Parathyroid adenoma (tissue), 2 donors: ENCODE measurements around the gene CES2.

Experiments
- H2AFZ ChIP-seq: fragments of 300-600 bp; sonication (generic); one replicate; pipeline ENCODE4 v1.7.0; 2017; ENCODE audit warnings: antibody characterized with exemption, mild to moderate bottlenecking
- H3K27ac ChIP-seq: fragments of 300-600 bp; sonication (generic); one replicate; pipeline ENCODE4 v1.7.0; 2017
- H3K27me3 ChIP-seq: fragments of 300-600 bp; sonication (generic); one replicate; pipeline ENCODE4 v1.7.0; 2017; ENCODE audit warnings: low read length; ENCODE audit not compliant: control insufficient read depth, insufficient read depth
- H3K36me3 ChIP-seq: fragments of 300-600 bp; sonication (generic); one replicate; pipeline ENCODE4 v1.7.0; 2017; ENCODE audit warnings: low read length; ENCODE audit not compliant: control insufficient read depth, insufficient read depth
- H3K4me1 ChIP-seq: fragments of 300-600 bp; sonication (generic); one replicate; pipeline ENCODE4 v1.7.0; 2017; ENCODE audit warnings: control low read depth
- H3K4me2 ChIP-seq: fragments of 300-600 bp; sonication (generic); one replicate; pipeline ENCODE4 v1.7.0; 2017; ENCODE audit warnings: low read length
- H3K4me3 ChIP-seq: fragments of 300-600 bp; sonication (generic); one replicate; pipeline ENCODE4 v1.7.0; 2017; ENCODE audit warnings: low read depth, low read length
- H3K79me2 ChIP-seq: fragments of 300-600 bp; sonication (generic); one replicate; pipeline ENCODE4 v1.7.0; 2017; ENCODE audit warnings: control low read depth
- H3K9ac ChIP-seq: fragments of 300-600 bp; sonication (generic); one replicate; pipeline ENCODE4 v1.7.0; 2017; ENCODE audit warnings: mild to moderate bottlenecking
- H3K9me3 ChIP-seq: fragments of 300-600 bp; sonication (generic); one replicate; pipeline ENCODE4 v1.7.0; 2017; ENCODE audit warnings: low read length; ENCODE audit not compliant: control insufficient read depth
- CTCF ChIP-seq: fragments of 300-600 bp; sonication (generic); IDR thresholded peaks from one replicate; pipeline ENCODE4 v1.7.0; 2017; ENCODE audit warnings: antibody characterized with exemption, mild to moderate bottlenecking
- donor health status: primary hyperparathyroidism.

CES2 gene

GRCh38 chr16:66913081-66913480 lies 22.2 kb upstream of the CES2 start:
- H3K9me3 ChIP-seq, result no peaks in the 10 kb centered on the region
- H2AFZ ChIP-seq, result no peak overlapping the region
- no peaks in the 10 kb centered on the region for H3K36me3 ChIP-seq
- no peak overlapping the region for H3K9ac ChIP-seq
- TF ChIP-seq CTCF, result no peak
- H3K27me3 ChIP-seq, result no peaks in the 10 kb centered on the region
- H3K4me3 ChIP-seq, result no peak overlapping the region
- no peaks in the 10 kb centered on the region for H3K4me1 ChIP-seq
- no peaks in the 10 kb centered on the region for H3K79me2 ChIP-seq
- H3K4me2 ChIP-seq, result no peak overlapping the region
- H3K27ac ChIP-seq, result no peak overlapping the region

- Histone ChIP-seq H3K4me1 (no peaks in the 10 kb centered on the region), H3K27ac (no peak overlapping the region), H3K79me2 (no peaks in the 10 kb centered on the region), H3K9me3 (no peaks in the 10 kb centered on the region), H3K36me3 (no peaks in the 10 kb centered on the region), H3K9ac (no peak overlapping the region), H3K27me3 (no peaks in the 10 kb centered on the region), H3K4me3 (no peak overlapping the region), H2AFZ (no peak overlapping the region), H3K4me2 (no peak overlapping the region)
- no peak for TF ChIP-seq CTCF
These were observed 21.6 kb upstream of the CES2 start for GRCh38 chr16:66913711-66914110.

DNA sequence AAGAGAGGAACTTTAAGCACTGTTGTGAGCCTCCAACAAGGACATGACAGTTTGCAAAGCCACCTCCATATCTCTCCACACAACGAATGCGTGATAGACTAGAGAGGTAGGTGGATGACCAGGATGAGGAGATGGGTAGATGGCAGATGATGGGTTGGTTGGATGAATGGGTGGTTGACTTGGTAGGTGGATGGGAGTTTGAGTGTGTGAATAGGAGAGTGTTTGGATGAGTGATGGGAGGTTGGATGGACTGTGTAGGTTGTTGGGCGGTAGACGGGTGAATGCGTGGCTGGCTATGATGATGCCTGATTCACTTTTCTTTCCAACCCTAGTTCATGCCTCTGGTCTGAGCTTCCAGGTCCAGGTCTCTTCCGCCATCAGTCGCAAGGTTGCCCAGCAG lies 20.8 kb upstream of the CES2 start:
- Histone ChIP-seq H3K36me3 (no peaks in the 10 kb centered on the region), H3K79me2 (no peaks in the 10 kb centered on the region), H2AFZ (no peak overlapping the region), H3K9ac (no peak overlapping the region), H3K4me1 (no peaks in the 10 kb centered on the region), H3K27ac (no peak overlapping the region), H3K27me3 (no peaks in the 10 kb centered on the region), H3K4me2 (no peak overlapping the region), H3K4me3 (no peak overlapping the region), H3K9me3 (no peaks in the 10 kb centered on the region)
- no peak for TF ChIP-seq CTCF

GRCh38 chr16:66915041-66915440 lies 20.3 kb upstream of the CES2 start:
- Histone ChIP-seq H3K4me1 (no peaks in the 10 kb centered on the region), H3K9ac (no peak overlapping the region), H3K4me2 (no peak overlapping the region), H3K27ac (no peak overlapping the region), H3K27me3 (no peaks in the 10 kb centered on the region), H3K9me3 (no peaks in the 10 kb centered on the region), H3K36me3 (no peaks in the 10 kb centered on the region), H3K4me3 (no peak overlapping the region), H2AFZ (no peak overlapping the region), H3K79me2 (no peaks in the 10 kb centered on the region)
- TF ChIP-seq CTCF, result no peak

DNA sequence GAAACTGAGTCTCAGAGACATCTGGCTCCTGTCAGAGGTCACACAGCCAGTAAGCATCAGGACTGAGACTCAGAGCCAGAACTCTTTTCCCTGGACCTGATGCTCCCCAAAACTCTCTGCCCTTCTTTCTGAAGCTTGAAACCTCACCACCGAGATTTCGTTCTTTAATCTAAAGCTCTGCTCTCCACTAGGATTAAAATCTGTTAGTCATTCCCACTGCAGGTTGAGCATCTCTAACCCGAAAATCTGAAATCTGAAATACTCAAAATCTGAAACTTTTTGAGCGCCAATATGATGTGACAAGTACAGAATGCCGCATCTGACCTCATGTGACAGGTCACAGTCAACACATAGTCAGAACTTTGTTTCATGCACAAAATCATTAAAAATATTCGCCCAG lies 18.8 kb upstream of the CES2 start:
- H3K36me3 ChIP-seq, result no peaks in the 10 kb centered on the region
- no peak overlapping the region for H3K4me2 ChIP-seq
- no peak overlapping the region for H2AFZ ChIP-seq
- no peak overlapping the region for H3K9ac ChIP-seq
- no peaks in the 10 kb centered on the region for H3K4me1 ChIP-seq
- no peaks in the 10 kb centered on the region for H3K27me3 ChIP-seq
- H3K79me2 ChIP-seq, result no peaks in the 10 kb centered on the region
- no peak overlapping the region for H3K27ac ChIP-seq
- H3K4me3 ChIP-seq, result no peak overlapping the region
- no peak for TF ChIP-seq CTCF
- no peaks in the 10 kb centered on the region for H3K9me3 ChIP-seq
